Neural progenitor cell (in vitro differentiated cells): ENCODE data around the gene CIDEB.
A peak's percentile ranks its signal among the peaks of the same experiment; 100 is the strongest.

Experiments
- EZH2 ChIP-seq: fragments of 200-600 bp; sonication (generic); IDR thresholded peaks from 2 replicates; pipeline ENCODE4 v1.6.1; 2017; ENCODE audit warnings: antibody characterized with exemption, mild to moderate bottlenecking, moderate library complexity
- EZH2phosphoT487 ChIP-seq: fragments of 200-600 bp; sonication (generic); IDR thresholded peaks from 2 replicates; pipeline ENCODE4 v1.6.1; 2017; ENCODE audit warnings: antibody characterized with exemption
- TF ChIP-seq, protein P1 (sequence below): fragments of 200-600 bp; sonication (generic); IDR thresholded peaks from 2 replicates; pipeline ENCODE4 v1.5.1; 2017; ENCODE audit warnings: antibody characterized with exemption, mild to moderate bottlenecking

DNA sequence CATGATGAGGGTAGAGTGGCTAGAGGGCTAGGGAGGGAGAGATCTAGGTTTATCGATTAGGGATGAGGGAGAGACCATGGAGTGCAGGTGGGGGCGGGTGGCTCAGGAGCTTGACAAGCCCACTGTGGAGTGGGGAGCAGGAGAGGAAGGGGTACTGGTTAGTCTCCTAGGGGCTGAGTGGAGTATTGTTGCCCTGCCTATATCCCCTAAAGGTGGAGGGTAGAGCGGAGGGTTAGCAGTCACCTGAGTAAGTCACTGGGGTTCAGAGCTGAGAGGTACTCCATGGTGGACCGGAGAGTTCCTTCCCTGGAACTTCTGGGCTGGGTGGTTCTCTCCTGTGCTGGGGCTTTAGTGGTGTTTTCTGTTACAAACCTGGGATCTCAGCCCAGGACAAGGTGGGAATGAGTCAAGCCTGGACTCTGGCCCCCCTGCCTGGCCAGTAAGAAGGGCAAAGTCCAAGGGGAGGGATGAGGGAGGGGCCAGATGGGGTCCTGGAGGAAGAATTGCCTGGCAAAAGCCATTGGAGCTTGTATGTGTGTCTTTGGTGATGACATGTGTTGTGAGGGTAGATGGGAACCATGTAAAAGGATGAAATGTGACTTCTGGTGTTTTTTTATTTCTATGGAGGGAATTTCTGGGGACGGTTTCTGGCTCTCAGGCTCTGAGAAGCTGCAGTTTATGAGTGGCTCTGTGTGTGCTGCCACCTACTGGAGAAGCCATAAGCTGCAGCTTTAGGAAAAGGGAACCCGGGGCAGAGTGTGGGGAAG is at the start of gene CIDEB:
- no peak for TF ChIP-seq EZH2phosphoT487
- TF ChIP-seq, protein P1, sequence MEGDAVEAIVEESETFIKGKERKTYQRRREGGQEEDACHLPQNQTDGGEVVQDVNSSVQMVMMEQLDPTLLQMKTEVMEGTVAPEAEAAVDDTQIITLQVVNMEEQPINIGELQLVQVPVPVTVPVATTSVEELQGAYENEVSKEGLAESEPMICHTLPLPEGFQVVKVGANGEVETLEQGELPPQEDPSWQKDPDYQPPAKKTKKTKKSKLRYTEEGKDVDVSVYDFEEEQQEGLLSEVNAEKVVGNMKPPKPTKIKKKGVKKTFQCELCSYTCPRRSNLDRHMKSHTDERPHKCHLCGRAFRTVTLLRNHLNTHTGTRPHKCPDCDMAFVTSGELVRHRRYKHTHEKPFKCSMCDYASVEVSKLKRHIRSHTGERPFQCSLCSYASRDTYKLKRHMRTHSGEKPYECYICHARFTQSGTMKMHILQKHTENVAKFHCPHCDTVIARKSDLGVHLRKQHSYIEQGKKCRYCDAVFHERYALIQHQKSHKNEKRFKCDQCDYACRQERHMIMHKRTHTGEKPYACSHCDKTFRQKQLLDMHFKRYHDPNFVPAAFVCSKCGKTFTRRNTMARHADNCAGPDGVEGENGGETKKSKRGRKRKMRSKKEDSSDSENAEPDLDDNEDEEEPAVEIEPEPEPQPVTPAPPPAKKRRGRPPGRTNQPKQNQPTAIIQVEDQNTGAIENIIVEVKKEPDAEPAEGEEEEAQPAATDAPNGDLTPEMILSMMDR: peak; percentile 92
- no peak for TF ChIP-seq EZH2
